CD14-positive monocyte (primary cell): ENCODE results near the gene CBX4. TPM values are rescaled to one million over a fixed set of nuclear protein-coding genes. Genes with fewer than 3 reads are reported as not detected.

ENCODE experiments used
- DNase-seq, 3 donors: peaks; one replicate each; pipeline ENCODE4 v3.0.0-alpha.2; 2011 to 2022
- H2AFZ ChIP-seq: 2 replicates; pipeline ENCODE4 v1.6.0; 2012; ENCODE audit warnings: mild to moderate bottlenecking, low read depth, low read length, inconsistent platforms; ENCODE audit not compliant: insufficient read depth, poor library complexity, severe bottlenecking
- H3K27ac ChIP-seq, 2 donors: 1 replicate in 1 of 2; 2 replicates in 1 of 2; pipeline ENCODE4 v1.5.1; 2012 to 2013; ENCODE audit warnings: low read length in 2 of 2, control low read depth in 1 of 2, inconsistent platforms in 1 of 2, low read depth in 1 of 2, mild to moderate bottlenecking in 1 of 2
- H3K27me3 ChIP-seq, 2 donors: one replicate each; pipeline versions ENCODE4 v1.6.0 to v1.6.1; 2011 to 2013; ENCODE audit warnings: low read length in 2 of 2; ENCODE audit not compliant: control insufficient read depth in 2 of 2, insufficient read depth in 2 of 2
- H3K36me3 ChIP-seq, 2 donors: replicated peaks in 1 of 2; 1 replicate in 1 of 2; 2 replicates in 1 of 2; pipeline versions ENCODE4 v1.5.1 to v1.6.1; 2012 to 2013; ENCODE audit warnings: low read length in 2 of 2, control low read depth in 1 of 2, inconsistent platforms in 1 of 2, mild to moderate bottlenecking in 1 of 2; ENCODE audit not compliant: insufficient read depth in 2 of 2, control insufficient read depth in 1 of 2
- H3K4me1 ChIP-seq, 2 donors: 1 replicate in 1 of 2; 2 replicates in 1 of 2; pipeline versions ENCODE4 v1.5.1 to v1.6.1; 2012 to 2013; ENCODE audit warnings: low read length in 2 of 2, control low read depth in 1 of 2, inconsistent platforms in 1 of 2, mild to moderate bottlenecking in 1 of 2, moderate library complexity in 1 of 2; ENCODE audit not compliant: insufficient read depth in 2 of 2, control insufficient read depth in 1 of 2
- H3K4me2 ChIP-seq: replicated peaks from 2 replicates; pipeline ENCODE3; 2012; ENCODE audit warnings: low read length, moderate library complexity, mild to moderate bottlenecking; ENCODE audit not compliant: poor library complexity, severe bottlenecking; ENCODE audit errors: extremely low read depth
- H3K4me3 ChIP-seq, 3 experiments: fragments of 200-600 bp in 1 of 3; sonication (generic) in 1 of 3; replicated peaks in 1 of 3; 1 replicate in 2 of 3; 2 replicates in 1 of 3; pipeline ENCODE4 v1.5.1; 2011 to 2013; ENCODE audit warnings: low read length in 3 of 3, mild to moderate bottlenecking in 3 of 3, control low read depth in 2 of 3, low read depth in 2 of 3, inconsistent platforms in 1 of 3, moderate library complexity in 1 of 3
- H3K79me2 ChIP-seq: 2 replicates; pipeline ENCODE4 v1.6.0; 2012; ENCODE audit warnings: mild to moderate bottlenecking, control low read depth, inconsistent platforms, low read length, moderate library complexity; ENCODE audit not compliant: insufficient read depth
- H3K9ac ChIP-seq: 2 replicates; pipeline ENCODE4 v1.6.0; 2017; ENCODE audit warnings: low read length, mild to moderate bottlenecking; ENCODE audit not compliant: insufficient read depth, poor library complexity, severe bottlenecking
- H3K9me3 ChIP-seq, 2 donors: replicated peaks in 1 of 2; 1 replicate in 1 of 2; 2 replicates in 1 of 2; pipeline versions ENCODE4 v1.5.1 to v1.6.1; 2012 to 2013; ENCODE audit warnings: low read length in 2 of 2, control low read depth in 1 of 2; ENCODE audit not compliant: control insufficient read depth in 1 of 2, insufficient read depth in 1 of 2
- H4K20me1 ChIP-seq: 2 replicates; pipeline ENCODE4 v1.6.0; 2012; ENCODE audit warnings: mild to moderate bottlenecking, low read length, control low read depth, moderate library complexity; ENCODE audit not compliant: insufficient read depth
- H3K27ac Mint-ChIP-seq, 7 donors: one replicate each; pipeline ENCODE4 v1.8.0; 2020; ENCODE audit warnings: mild to moderate bottlenecking in 7 of 7, mixed read lengths in 7 of 7, moderate library complexity in 6 of 7, inconsistent platforms in 2 of 7
- H3K27me3 Mint-ChIP-seq, 3 donors: one replicate each; pipeline ENCODE4 v1.8.0; 2021 to 2022; ENCODE audit warnings: low read depth in 3 of 3, mild to moderate bottlenecking in 3 of 3, mixed read lengths in 3 of 3, moderate library complexity in 3 of 3, inconsistent platforms in 1 of 3
- H3K36me3 Mint-ChIP-seq, 2 donors: one replicate each; pipeline ENCODE4 v1.8.0; 2020; ENCODE audit warnings: mixed read lengths in 2 of 2, inconsistent platforms in 1 of 2, mild to moderate bottlenecking in 1 of 2
- H3K4me1 Mint-ChIP-seq: one replicate; pipeline ENCODE4 v1.8.0; 2020; ENCODE audit warnings: mild to moderate bottlenecking, mixed read lengths
- H3K4me3 Mint-ChIP-seq, 2 donors: one replicate each; pipeline ENCODE4 v1.8.0; 2020; ENCODE audit warnings: mild to moderate bottlenecking in 2 of 2, mixed read lengths in 2 of 2, moderate library complexity in 1 of 2
- H3K9me3 Mint-ChIP-seq, 7 donors: one replicate each; pipeline ENCODE4 v1.8.0; 2020 to 2022; ENCODE audit warnings: mixed read lengths in 7 of 7, mild to moderate bottlenecking in 6 of 7, moderate library complexity in 6 of 7, inconsistent platforms in 2 of 7
- CTCF ChIP-seq: fragments of 200-600 bp; IDR thresholded peaks from one replicate; pipeline ENCODE4 v1.8.0; 2022; ENCODE audit warnings: antibody characterized with exemption, mild to moderate bottlenecking
- WGBS: methylation state at CpG from one replicate; pipeline ENCODE4 v1.1.5; 2013; ENCODE audit warnings: missing lambda C conversion rate; ENCODE audit not compliant: insufficient coverage; 5-methylcytosine and 5-hydroxymethylcytosine counted together
- intact Hi-C, 2 donors: fragments of 100-400 bp; cut with micrococcal nuclease; formaldehyde crosslinking; loops; one replicate each; pipeline versions ENCODE4 v1.15.0 to v1.15.1; 2023
- polyA plus RNA-seq, 3 donors: library from polyadenylated mRNA; depleted of rRNA in 1 of 3; unstranded in 2 of 3; stranded (reverse) in 1 of 3; fragments of 300-500 nt in 2 of 3; fragments of >200 nt in 1 of 3; fragmentation: Illumina TruSeq in 2 of 3; gene quantifications; 1 replicate in 2 of 3; 2 replicates in 1 of 3; pipeline ENCODE4 v1.2.3, GENCODE V29; 2012 to 2021

Gene CBX4
- polyA plus RNA-seq, 3 donors: 1.4 to 82.8 (median 3.6) TPM

DNA sequence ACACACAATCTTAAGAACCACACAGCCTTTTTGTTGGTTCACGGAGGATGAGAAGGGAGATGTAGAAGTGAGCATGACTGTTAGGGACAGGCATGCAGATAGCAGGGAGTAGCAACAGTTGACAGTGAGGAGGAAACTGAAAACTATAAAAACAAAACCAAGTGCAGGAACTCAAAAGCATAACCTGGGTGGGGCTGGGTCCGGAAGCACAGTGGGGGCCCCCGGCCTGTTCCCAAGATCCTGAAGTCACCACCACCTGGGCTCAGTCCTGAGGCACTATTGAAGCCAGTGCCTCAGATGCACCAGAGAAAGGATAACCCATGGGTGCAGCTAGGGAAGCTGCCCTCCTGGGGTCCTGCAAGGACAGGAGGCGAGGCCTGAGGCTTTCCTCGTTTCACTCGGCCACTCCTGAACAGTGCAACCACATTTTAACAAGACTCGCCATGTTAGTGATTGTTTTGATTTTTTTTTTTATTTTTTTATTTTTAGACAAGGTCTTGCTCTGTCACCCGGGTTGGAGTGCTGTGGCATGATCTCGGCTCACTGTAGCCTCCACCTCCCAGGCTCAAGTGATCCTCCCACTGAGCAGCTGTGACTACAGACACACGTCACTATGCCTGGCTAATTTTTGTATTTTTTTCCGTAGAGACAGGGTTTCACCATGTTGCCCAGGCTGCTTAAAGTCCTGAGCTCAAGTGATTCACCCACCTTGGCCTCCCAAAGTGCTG lies 27.7 kb upstream of the CBX4 start:
- peaks cover 20 to 46% (median 27%) of the 10 kb centered on the region in 3 donors for H3K27me3 Mint-ChIP-seq
- TF ChIP-seq CTCF: no peak
- 83% methylated on average over 4 of the region's 11 CpGs for WGBS
- intact Hi-C loops: no loop called here
- Histone ChIP-seq H3K36me3 (no peaks in the 10 kb centered on the region), H3K4me3 (no peak overlapping the region), H3K9me3 (no peaks in the 10 kb centered on the region), H3K4me1 (no peaks in the 10 kb centered on the region), H3K9ac (no peak overlapping the region), H3K4me2 (no peak overlapping the region), H3K27me3 (peaks cover 0 to 2% of the 10 kb centered on the region in 2 donors), H3K79me2 (no peaks in the 10 kb centered on the region), H3K27ac (no peak overlapping the region), H2AFZ (no peak overlapping the region), H4K20me1 (no peaks in the 10 kb centered on the region)
- no peak for DNase-seq
- no peak overlapping the region for H3K4me3 Mint-ChIP-seq
- peak overlapping the region in 1 of 7 donors; percentile 55 for H3K27ac Mint-ChIP-seq
- peaks cover 1% of the 10 kb centered on the region for H3K4me1 Mint-ChIP-seq
- no peaks in the 10 kb centered on the region for H3K36me3 Mint-ChIP-seq
- no peaks in the 10 kb centered on the region for H3K9me3 Mint-ChIP-seq

DNA sequence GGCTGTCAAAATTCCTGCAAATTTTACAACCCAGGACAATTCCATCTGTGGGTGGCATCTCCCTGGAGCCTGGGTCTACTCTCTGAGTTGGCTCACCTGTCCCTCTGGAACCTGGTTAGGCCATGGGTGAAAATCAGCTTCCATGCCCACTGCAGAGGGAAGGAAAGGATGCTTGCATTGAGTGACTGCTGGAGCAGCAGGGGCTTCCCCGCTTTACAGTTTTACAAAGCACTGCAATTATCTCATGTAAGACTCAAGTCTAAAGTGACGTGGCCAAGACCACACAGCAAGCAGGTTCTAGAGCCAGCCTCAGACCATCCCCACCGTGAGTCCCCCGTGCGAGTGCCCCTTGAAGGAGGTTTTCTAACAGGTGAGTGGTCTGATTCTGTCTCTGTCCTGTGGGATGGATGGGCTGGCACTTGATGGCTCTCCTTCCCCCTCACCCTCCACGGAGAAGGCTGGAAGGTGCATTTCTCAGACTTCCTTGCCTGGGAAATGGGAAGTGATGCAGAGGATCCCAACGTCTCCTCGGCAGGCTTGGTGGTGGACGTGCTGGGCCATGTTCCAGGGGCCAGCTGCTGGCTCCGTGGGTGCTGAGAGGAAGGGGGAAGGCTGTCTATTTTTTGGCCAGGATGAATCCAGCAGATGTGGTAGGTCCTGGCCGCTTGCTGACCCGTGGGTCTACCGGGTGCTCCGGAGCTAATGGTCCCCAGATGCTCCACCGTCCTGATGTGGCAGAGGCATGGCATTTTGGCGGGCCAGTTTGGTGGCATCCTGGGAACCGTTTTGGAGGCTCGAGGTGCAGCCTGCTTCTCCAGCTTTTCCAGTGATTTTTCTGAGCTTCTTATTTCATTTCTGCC lies 26.3 kb upstream of the CBX4 start:
- no peaks in the 10 kb centered on the region for H3K36me3 ChIP-seq
- peak overlapping the region in 1 of 7 donors; percentile 11 for H3K27ac Mint-ChIP-seq
- H3K9ac ChIP-seq: no peak overlapping the region
- no peak overlapping the region for H3K27ac ChIP-seq
- H2AFZ ChIP-seq: no peak overlapping the region
- TF ChIP-seq CTCF: no peak
- H3K4me1 ChIP-seq: no peaks in the 10 kb centered on the region
- peaks cover 1% of the 10 kb centered on the region for H3K4me1 Mint-ChIP-seq
- no peaks in the 10 kb centered on the region for H3K9me3 Mint-ChIP-seq
- H3K27me3 ChIP-seq: peaks cover 0 to 2% of the 10 kb centered on the region in 2 donors
- no peak overlapping the region for H3K4me3 ChIP-seq
- H3K9me3 ChIP-seq: no peaks in the 10 kb centered on the region
- WGBS: 88% methylated on average over 12 of the region's 18 CpGs
- intact Hi-C loops: no loop called here
- peaks cover 20 to 48% (median 30%) of the 10 kb centered on the region in 3 donors for H3K27me3 Mint-ChIP-seq
- no peaks in the 10 kb centered on the region for H3K79me2 ChIP-seq
- no peak overlapping the region for H3K4me3 Mint-ChIP-seq
- no peaks in the 10 kb centered on the region for H4K20me1 ChIP-seq
- no peaks in the 10 kb centered on the region for H3K36me3 Mint-ChIP-seq
- H3K4me2 ChIP-seq: no peak overlapping the region
- DNase-seq: no peak
